GM12892 (cell line): ENCODE data around the gene MBD5.

ENCODE experiments used
- POLR2A ChIP-seq: IDR thresholded peaks from 2 replicates; pipeline ENCODE4 v1.6.1; 2011; ENCODE audit warnings: low read depth, low read length, control low read depth
- POLR2AphosphoS5 ChIP-seq: IDR thresholded peaks from 2 replicates; pipeline ENCODE4 v1.6.1; 2011; ENCODE audit warnings: low read depth, low read length, control low read depth
- TAF1 ChIP-seq: IDR thresholded peaks from 2 replicates; pipeline ENCODE4 v1.6.1; 2011; ENCODE audit warnings: low read depth, mild to moderate bottlenecking, control low read depth, low read length, borderline replicate concordance

DNA sequence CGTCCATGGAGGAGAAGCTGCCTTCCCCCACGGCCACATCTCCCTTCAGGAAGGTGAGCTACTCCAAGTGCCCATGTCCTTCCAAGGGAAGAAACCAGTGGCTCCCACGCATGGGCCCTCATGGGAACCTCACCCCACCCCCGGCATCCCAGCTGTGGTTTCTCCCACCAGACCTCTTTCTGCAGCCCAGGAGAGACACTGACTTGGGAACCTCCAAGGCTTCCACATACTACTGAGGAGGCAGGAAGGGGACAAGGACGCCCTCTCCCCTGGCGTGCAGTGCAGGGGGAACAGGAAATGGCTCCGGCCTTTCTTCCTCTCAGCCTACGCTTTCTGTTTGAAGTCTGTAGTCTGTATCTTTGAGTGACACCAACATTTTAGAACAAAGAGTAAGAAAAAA is 519.1 kb downstream of the MBD5 start:
- TF ChIP-seq POLR2AphosphoS5: no peak
- TF ChIP-seq POLR2A: no peak
- no peak for TF ChIP-seq TAF1
